HG03354 (cell line): ENCODE results near the gene CNOT8.

Experiments
- ATAC-seq: cut with Tn5 transposase; IDR thresholded peaks from one replicate; pipeline ENCODE4 v1.9.1; 2021; ENCODE audit warnings: mild to moderate bottlenecking; ENCODE audit not compliant: unreplicated experiment, poor library complexity, severe bottlenecking

Gene CNOT8

DNA sequence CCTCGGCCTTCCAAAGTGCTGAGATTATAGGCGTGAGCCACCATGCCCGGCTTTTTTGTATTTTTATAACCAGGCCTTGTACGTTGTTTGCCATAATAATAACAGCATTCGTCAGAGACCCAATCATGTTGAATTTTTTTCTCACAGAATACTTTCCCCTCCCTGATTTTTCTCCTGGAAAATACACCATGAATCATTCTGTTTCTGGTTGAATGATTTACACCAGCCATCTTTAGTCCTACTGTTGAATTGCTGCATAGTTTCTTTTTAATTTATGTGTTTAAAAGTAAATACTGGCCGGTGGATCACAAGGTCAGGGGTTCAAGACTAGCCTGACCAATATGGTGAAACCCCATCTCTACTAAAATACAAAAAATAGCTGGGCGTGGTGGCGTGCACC is 3.5 kb downstream of the CNOT8 start:
- ATAC-seq = no peak

DNA sequence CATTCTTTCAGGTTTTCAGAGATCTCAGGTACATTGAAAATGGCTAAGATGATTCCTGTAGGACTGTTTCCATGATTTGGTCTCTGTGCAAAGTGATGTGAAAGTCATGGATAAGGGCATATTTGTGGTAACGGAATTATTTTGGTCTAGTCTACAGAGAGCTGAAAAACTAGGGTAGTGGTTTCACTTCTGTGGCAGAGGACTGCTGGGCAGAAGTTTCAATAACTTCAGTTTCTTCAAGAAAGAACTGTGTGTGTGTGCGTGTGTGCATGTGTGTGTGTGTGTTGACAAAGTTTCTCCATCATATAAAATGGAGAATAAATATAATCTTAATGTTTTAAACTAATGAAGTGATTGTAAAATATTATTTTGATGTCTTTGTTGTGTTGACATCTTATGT is 4.3 kb downstream of the CNOT8 start:
- no peak for ATAC-seq

DNA sequence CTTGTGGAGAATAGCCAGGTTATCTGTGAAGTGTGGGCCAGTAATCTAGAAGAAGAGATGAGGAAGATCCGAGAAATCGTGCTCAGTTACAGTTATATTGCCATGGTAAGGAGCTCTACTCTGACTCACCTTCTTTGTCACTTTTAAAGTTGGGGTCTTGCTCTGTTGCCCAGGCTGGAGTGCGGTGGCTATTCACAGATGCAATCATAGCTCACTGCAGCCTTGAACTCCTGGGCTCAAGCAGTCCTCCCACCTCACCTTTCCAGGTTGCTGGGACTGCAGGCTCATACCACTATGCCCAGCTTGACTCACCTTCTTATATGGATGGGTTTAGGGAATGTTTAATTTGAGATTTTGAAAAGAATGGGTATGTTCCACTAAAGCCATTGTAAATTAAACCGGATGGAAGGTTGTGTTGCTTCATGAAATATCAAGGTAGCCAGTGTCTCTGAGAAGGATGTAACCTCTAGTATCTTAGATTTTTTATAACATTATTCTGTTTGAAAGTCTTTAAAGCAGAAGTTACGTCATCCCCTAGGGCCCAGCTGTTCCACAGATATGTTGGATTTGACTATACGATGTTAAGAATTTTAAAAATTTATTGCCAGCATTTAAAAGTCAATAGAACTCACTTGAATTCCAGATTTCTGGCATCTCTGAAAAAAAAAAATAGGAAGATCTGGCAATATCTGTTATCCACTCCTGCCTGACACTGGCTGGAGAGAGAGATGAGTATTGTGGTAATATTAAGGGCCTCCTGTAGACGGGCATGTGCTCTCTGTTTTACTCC is 5.1 kb downstream of the CNOT8 start:
- ATAC-seq = no peak

DNA sequence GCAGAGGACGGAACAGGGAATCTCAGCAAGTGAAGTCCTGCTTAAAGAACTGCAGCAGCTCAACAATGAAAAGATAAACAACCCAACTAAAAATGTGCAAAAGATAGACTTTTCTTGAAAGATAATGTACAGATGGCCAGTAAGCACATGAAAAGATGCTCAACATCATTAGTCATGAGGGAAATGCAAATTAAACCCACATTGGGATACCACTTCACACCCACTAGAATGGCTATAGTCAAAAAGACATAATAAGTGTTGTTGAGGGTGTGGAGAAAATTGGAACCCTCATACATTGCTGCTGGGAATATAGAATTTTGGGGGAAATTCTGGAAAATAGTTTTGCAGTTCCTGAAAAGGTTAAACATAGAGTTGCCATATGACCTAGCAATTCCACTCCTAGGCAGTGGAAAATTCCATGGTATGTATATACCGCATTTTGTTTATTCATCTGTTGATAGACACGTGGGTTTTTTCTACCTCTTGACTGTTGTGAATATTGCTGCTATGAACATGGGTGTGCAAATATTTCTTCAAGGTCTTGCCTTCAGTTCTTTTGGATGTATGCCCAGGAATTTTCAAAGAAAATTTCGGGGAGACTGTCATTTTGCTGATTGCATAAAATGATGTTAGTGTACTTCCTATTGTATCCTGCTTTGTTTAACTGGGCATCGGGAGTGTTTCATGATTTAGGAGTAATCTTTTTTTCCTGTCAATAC is 7.2 kb downstream of the CNOT8 start:
- no peak for ATAC-seq

DNA sequence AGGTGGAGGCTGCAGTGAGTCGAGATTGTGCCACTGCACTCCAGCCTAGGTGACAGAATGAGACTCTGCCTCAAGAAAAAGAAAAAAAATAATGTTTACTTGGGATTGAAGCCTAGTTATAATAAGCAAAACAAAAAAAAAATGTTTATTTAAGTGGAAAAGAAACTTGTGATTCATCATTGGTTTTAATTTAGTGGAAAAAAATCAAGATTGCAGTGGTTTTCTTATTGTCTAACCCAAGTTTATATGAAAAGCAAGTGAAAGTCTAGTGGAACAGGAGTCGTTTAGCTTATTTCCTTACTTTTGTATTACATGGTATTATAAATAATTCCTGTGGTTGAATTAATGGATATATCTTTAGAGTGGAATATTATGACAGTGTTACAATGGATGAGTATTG is 8.4 kb downstream of the CNOT8 start:
- ATAC-seq = no peak

DNA sequence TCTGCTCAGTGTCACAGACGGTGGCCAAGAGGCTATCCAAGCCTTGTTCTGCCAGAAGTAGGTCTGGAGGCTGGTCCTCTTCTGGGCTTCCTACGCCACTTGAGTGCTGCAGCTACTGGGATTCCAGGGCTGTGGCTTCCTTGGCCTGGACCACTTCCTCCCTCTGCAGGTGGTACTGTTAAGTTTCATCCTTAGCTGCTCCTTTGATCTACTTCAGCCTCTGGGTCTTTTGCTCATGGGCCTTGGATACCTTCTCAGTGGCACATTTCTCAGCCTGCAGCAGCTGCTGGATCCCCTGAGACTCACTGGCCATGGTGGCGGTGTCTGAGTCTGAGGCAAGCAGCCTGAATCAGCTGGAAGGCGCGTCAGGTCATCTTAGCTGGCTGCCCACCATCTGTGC is 10.3 kb downstream of the CNOT8 start:
- no peak for ATAC-seq

DNA sequence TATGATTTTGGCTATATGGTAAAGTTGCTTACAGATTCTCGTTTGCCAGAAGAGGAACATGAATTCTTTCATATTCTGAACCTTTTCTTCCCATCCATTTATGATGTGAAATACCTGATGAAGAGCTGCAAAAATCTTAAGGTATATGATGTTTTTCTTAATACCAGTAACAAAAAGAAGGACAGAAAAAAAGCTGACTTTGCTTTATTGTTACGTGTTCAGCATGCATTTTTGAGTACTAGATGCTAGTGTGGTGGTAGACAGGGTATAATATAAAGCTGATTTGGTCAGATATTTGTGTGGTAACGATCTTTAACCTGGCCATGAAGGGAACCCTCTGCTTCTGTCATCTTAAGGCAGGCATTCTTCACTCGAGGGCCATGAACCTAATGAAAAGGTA is 13.3 kb downstream of the CNOT8 start:
- no peak for ATAC-seq

DNA sequence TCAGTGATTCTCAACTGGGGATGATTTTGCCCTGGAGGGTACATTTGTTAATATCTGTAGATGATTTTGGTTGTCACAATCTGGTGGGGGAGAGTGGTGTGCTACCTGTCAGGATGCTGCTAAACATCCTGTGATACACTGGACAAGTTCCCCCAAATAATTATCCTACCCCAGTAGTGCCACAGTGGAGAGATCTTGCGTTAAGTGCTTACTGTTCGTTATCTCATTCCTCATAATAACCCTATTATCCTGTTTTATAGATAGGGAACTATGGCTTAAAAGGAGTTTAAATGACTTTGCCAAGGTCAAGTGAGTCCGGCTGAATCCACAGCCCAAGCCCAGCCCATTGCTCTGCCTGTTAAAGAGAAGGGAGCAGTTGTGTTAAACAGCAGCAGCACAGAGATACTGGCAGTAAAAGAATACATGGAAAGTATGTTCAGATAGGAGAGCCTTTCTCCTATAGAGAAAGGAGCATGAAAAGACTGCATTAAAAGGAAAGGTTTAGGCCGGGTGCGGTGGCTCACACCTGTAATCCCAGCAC is 15.4 kb downstream of the CNOT8 start:
- no peak for ATAC-seq

DNA sequence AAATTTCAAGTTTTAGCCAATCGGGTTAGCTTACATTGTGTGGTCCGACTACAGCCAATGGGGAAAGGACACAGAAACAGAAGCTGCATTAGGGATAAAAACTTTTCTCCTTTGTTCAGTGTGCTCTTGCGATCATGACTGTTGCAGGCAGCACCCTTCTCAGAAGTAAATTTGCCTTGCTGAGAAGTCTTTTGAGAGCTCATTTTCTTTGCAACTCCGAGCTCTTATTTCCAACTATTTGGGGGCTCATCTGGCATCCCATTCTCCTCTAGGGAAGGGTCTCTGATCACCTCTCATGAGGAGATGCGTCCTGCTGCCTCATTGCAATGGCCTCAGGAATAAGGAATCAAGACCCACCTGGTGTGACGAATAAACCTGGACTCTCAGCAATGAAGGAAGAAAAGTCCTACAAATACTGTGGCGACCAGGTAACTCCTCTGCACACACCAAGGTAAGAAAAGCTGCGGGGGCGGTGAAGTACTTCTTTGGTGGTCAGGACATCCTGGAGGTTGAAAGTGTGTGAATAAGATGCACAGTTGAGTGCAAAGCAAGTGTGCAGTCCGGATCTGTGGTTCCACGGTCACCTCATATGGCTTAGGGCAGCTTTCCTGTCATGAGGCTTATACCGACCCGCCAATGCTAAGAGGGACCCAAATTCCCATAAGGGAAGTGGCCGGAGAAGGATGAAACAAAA is 20.4 kb downstream of the CNOT8 start:
- no peak for ATAC-seq

DNA sequence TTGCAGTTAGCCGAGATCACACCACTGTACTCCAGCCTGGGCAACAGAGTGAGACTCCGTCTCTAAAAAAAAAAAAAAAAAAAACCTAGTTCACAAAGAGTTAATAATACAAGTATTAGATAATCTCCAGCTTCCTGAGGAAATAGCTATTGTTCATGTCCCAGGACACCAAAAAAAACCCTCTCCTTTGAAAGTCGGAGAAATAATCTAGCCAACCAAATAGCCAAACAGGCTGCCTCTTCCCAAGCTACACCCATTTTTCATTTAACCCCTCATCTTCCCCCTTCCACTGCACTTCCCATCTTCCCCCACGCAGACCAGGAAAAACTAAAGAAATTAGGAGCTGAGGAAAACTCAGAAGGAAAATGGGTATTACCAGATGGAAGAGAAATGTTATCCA is 23.6 kb downstream of the CNOT8 start:
- no peak for ATAC-seq

DNA sequence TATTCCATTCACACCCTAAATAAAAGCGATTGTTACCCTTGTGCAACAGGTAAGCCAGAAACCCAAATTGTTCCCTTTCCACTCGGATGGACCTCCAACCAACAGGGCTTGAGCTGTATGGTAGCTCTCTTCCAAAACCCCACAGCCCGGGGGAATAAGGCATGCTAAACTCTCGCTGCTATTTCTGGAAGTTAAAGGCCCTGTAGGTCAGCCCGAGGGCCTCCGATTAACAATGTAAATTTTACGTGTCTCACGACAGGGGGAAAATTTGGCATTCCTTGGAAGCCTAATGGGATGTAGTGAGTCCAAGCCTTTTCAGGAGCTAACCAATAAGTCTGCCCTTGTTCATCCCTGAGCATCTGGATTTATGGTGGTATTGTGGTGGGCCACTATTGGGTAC is 26.0 kb downstream of the CNOT8 start:
- ATAC-seq = no peak

DNA sequence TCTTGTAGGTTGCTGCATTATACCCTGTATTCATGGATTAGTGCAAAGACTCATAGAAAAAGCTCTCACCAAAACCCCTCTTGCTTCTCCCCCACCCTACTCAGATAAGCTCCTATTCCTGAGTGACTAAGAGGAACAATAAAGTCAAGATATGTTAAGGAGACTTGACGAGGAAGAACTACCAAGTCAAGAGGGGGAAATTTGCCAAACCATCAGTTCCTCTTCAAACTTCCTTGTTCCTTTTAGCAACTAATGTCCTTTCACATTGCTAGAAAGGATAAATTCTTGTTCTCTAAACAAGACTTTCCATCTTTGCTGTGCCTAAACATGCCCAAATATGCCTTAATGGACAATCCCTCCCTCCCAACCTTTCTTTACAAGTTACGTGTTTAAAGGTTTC is 27.0 kb downstream of the CNOT8 start:
- ATAC-seq = no peak

DNA sequence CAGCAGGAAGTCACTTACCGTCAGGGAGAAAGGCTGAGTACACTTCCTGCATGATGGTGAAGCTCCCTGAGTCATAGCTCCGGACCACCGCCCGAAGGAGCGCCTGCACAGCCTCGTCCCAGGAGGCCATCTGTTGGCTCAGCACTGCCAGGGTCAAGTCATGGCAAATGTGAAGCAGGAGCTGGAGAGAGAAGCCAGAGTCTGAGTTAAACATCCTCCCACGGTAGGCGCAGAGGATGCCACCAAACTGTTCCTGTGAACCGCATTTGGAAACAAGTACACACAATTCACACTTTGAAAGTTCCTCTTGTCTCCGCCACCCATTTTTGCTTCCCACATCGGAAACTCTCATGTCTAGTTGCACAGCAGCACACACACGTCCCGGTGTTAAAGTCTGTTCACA is 33.9 kb downstream of the CNOT8 start:
- ATAC-seq = no peak

DNA sequence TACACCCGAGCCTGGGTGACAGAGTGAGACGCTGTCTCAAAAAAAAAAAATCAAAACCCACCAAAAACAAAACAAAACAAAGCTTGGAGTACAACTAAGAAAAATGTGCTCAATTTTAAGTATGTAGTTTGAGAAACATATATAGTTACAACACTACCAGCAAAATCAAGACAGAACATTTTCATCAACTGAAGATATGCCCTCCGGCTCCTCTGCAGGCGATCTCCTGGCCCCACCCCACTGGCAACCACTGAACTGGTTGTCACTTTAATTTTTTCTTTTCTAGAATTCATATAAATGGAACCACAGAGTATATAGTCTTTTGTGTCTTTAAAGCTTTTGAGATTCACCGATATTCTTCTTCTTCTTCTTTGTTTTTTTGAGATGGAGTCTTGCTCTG is 35.0 kb downstream of the CNOT8 start:
- no peak for ATAC-seq

DNA sequence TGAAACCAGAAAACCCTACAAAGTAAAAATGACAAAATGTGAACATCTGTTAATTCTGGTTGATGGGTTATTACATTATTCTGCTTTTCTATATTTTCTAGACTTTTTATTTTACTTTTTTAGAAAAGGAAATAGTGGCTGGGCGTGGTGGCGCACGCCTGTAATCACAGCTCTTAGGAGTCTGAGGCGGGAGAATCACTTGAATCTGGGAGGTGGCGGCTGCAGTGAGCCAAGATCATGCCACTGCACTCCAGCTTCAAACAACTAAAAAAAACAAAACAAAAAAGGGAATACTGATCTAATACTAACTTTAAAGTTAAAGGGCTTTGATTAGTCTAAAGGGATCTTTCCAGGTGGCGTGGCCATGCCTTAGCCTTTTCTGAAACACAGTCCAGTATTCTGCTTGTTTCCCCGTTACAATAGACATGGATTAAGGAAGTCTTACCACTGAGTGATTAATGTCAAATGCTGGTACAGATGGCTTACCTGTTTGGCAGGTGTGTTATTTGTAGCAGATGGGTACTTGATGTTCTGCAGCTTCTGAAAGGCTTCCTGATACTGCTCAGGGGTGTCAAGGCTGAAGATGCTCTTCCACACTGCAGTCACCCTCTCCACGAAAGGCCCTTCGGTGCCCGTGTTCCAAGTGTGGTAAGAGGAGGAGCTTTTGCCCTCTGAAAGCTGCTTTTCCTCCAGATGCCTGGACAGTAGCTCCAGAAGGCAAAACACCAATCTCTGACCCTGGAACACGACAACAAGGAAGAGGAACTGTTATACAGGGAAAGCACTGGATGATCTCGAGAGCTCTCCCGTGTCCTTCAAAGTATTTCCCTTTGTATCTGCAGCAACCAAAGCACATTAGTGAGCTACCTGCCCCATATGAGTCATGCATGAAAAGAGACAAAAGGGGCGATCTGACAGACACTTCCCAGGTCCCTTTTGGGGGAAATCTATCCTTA is 37.5 kb downstream of the CNOT8 start:
- ATAC-seq = no peak

DNA sequence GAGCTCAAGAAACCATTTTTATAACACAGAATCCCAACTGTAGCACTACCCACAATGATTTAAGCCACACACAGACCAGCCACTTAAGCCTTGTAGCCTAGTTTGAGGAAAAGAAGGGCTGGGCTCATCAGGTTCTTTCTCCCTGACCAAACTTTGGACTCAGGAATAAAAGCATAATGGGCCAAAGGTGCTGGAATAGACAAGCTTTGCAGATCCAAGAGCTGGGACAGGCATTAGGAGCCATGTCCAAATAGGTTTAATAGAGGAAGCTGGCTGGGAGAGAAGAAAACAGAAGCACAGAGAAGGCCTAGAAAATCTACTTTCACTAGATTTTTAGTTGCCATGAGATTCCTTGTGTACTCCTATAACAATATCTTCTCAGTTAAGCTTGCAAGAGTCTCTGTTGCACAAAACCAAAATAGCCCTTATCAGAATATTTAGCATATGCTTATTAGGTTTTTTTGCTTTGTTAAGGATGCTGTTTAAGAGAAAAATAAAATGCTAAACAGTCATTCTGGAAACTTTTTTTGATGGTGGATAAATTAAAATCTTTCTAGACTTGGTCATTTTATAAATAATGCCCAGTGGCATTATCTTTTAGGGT is 38.2 kb downstream of the CNOT8 start:
- no peak for ATAC-seq

DNA sequence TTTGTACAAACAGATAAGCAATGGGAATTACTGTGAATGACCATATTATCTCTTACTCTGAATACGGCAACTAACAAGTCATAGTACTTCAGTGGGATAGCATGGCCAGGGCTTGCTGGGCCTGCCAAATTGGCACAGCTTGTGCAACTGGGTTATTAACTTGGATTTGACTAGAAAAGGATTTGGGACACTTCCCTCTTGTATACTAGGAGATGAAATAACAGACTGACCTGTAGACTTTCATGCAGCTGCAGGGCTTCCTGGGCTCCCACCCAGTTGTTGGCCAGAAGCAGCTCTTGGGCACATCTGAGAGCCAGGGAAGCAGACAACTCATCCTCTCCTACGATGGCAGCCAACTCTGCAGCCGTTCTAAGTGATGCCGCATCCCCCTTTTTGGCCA is 39.8 kb downstream of the CNOT8 start:
- ATAC-seq = no peak

DNA sequence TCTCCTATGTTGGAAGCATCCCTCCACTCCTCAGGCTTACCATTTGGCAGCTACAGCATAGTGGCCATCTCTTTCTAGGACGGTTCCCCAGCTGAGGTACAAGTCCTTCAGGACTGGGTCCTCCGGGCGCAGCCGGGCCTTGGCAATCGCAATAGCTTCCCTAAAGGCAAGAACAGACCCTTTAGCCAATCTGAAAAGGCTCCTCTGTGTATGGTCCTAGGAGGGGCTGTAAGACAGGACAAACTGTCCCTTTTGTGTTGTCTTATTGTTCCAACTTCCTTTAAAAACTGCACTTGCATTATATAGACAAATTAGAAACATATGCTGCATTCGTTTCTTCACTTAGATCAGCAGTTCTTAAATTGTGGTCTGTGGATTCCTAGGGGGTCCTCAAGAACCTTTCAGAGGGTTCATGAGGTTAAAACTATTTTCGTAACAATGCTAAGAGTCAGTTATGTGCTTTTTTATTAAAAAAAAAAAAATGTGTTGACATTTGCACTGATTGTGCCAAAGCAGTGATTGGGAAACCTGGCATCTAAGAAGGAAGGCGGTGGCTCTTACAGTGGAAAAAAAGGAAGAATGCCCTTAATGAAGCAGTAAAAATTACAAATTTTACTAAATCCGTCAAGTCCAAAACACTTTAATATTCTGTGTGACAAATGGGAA is 40.9 kb downstream of the CNOT8 start:
- ATAC-seq = no peak

DNA sequence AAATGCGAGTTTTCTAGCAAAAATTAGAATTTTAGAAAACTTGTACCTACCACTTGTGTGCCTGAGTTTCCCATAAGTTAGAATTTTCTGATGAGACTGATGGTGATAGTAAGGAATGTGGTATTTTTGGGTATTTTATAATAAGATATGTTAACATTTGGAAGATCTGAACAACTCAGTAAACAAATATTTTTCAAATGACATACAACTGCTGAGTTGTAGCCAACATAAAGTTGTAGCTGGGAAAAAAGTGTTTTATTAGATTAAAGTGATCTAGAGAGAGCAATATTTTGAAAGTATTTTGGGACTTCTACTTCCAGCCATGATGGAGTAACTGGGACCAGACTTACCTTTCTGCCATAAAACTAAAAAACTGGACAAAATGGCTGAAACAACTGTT is 41.6 kb downstream of the CNOT8 start:
- no peak for ATAC-seq
